ENCODE results near the gene TRPM3. TPM values are rescaled to one million over a fixed set of nuclear protein-coding genes. Genes with fewer than 3 reads are reported as not detected.

The TRPM3 gene
- total RNA-seq, 1 experiment from 2014 or later, result 0.26 TPM

- H2AFZ ChIP-seq, result no peak overlapping the region
- no peaks in the 10 kb centered on the region for H4K20me1 ChIP-seq (ENCODE audit: insufficient read depth)
- H3K9me2 ChIP-seq (ENCODE audit: insufficient read depth), result no peaks in the 10 kb centered on the region
- no peaks in the 10 kb centered on the region for H3K79me2 ChIP-seq (ENCODE audit: low read depth)
- H3K27ac ChIP-seq, result no peak overlapping the region
- ChIA-PET POLR2A (ENCODE audit: unreplicated experiment) (no interaction called here), CTCF (no interaction called here)
- H3K4me3 ChIP-seq, result no peak overlapping the region
- peaks cover 5% of the 10 kb centered on the region; the same call in 1 of the 2 replicates for H3K27me3 ChIP-seq (ENCODE audit: insufficient read depth, low read depth)
- H3K4me1 ChIP-seq (replicated peaks; ENCODE audit: insufficient read depth), result no peaks in the 10 kb centered on the region
- no peaks in the 10 kb centered on the region for H3K9me3 ChIP-seq (ENCODE audit: insufficient read depth, low read depth)
- no peak for TF ChIP-seq CTCF (conservative IDR thresholded peaks at IDR 0.05)
- H3F3A ChIP-seq (ENCODE audit: insufficient read depth, low read depth), result no peaks in the 10 kb centered on the region
- intact Hi-C loops (cut with micrococcal nuclease; ENCODE audit: unreplicated experiment), result loop anchor here (5.0 kb wide), 1 partner anchor 285 kb away; no protein-coding TSS in a partner anchor
- no peak for DNase-seq
- BruUV-seq (replicated peaks), result no TSS peak
- no peaks in the 10 kb centered on the region for H3K36me3 ChIP-seq (ENCODE audit: low read depth)
- H3K4me2 ChIP-seq, result no peak overlapping the region
Measured at GRCh38 chr9:70642341-70642740, 479.1 kb downstream of the TRPM3 start.

- no peaks in the 10 kb centered on the region for H3K9me3 ChIP-seq (ENCODE audit: insufficient read depth, low read depth)
- BruUV-seq (replicated peaks), result no TSS peak
- intact Hi-C loops (cut with micrococcal nuclease; ENCODE audit: unreplicated experiment), result loop anchor here (5.0 kb wide), 1 partner anchor 286 kb away; no protein-coding TSS in a partner anchor
Measured at GRCh38 chr9:70641631-70642030, 479.8 kb downstream of the TRPM3 start.

GRCh38 chr9:70641031-70641430 lies 480.4 kb downstream of the TRPM3 start:
- Histone ChIP-seq H3K9me2 (ENCODE audit: insufficient read depth) (no peaks in the 10 kb centered on the region), H3K4me3 (no peak overlapping the region), H3K4me2 (no peak overlapping the region), H3K36me3 (ENCODE audit: low read depth) (no peaks in the 10 kb centered on the region), H3K27me3 (ENCODE audit: insufficient read depth, low read depth) (peaks cover 5% of the 10 kb centered on the region; the same call in 1 of the 2 replicates), H3K27ac (no peak overlapping the region), H3K9me3 (ENCODE audit: insufficient read depth, low read depth) (no peaks in the 10 kb centered on the region), H3K79me2 (ENCODE audit: low read depth) (no peaks in the 10 kb centered on the region), H3K4me1 (replicated peaks; ENCODE audit: insufficient read depth) (no peaks in the 10 kb centered on the region), H4K20me1 (ENCODE audit: insufficient read depth) (no peaks in the 10 kb centered on the region), H3F3A (ENCODE audit: insufficient read depth, low read depth) (no peaks in the 10 kb centered on the region), H2AFZ (no peak overlapping the region)
- intact Hi-C loops (cut with micrococcal nuclease; ENCODE audit: unreplicated experiment), result loop anchor here (5.0 kb wide), 1 partner anchor 286 kb away; no protein-coding TSS in a partner anchor
- DNase-seq, result no peak
- ChIA-PET POLR2A (ENCODE audit: unreplicated experiment) (no interaction called here), CTCF (no interaction called here)
- TF ChIP-seq EZH2 (IDR thresholded peaks at IDR 0.05; ENCODE audit: low read depth) (no peak), CTCF (conservative IDR thresholded peaks at IDR 0.05) (no peak)
- no TSS peak for BruUV-seq (replicated peaks)

More at GRCh38 chr9:70641631-70642030, 479.8 kb downstream of the TRPM3 start:
- POLR2A ChIA-PET (ENCODE audit: unreplicated experiment), result no interaction called here
- H3K36me3 ChIP-seq (ENCODE audit: low read depth), result no peaks in the 10 kb centered on the region
- H4K20me1 ChIP-seq (ENCODE audit: insufficient read depth), result no peaks in the 10 kb centered on the region
- CTCF ChIA-PET, result no interaction called here
- H3K4me3 ChIP-seq, result no peak overlapping the region
- no peak overlapping the region for H3K4me2 ChIP-seq
- no peaks in the 10 kb centered on the region for H3F3A ChIP-seq (ENCODE audit: insufficient read depth, low read depth)
- H3K27me3 ChIP-seq (ENCODE audit: insufficient read depth, low read depth), result peaks cover 5% of the 10 kb centered on the region; the same call in 1 of the 2 replicates
- no peaks in the 10 kb centered on the region for H3K79me2 ChIP-seq (ENCODE audit: low read depth)
- H2AFZ ChIP-seq, result no peak overlapping the region
- DNase-seq, result no peak
- no peak overlapping the region for H3K27ac ChIP-seq
- TF ChIP-seq CTCF (conservative IDR thresholded peaks at IDR 0.05) (no peak), EZH2 (IDR thresholded peaks at IDR 0.05; ENCODE audit: low read depth) (no peak)
- no peaks in the 10 kb centered on the region for H3K9me2 ChIP-seq (ENCODE audit: insufficient read depth)
- no peaks in the 10 kb centered on the region for H3K4me1 ChIP-seq (replicated peaks; ENCODE audit: insufficient read depth)
